IMR-90 (cell line): Measurements from ENCODE around the gene PAX5. TPM values are rescaled to one million over a fixed set of nuclear protein-coding genes. Genes with fewer than 3 reads are reported as not detected.

ENCODE experiments used
- ATAC-seq: fragments of 200-7000 bp; cut with Tn5 transposase; 2 replicates; pipeline ENCODE4 v1.9.1; 2020; ENCODE audit warnings: low read depth, mild to moderate bottlenecking, moderate library complexity
- BruUV-seq: library from RNA; stranded (reverse); fragments of 400-500 nt; replicated peaks from 2 replicates; lab custom pipeline; 2021; lab: Mats Ljungman, UMichigan
- CTCF ChIA-PET: fragments of 300-600 bp; formaldehyde crosslinking; extraction: SDS; loops from one replicate; lab custom pipeline; 2021; ENCODE audit warnings: antibody characterized with exemption; lab: Yijun Ruan, JAX
- POLR2A ChIA-PET: fragments of 300-600 bp; sonication (Branson Sonifier 250); formaldehyde crosslinking; loops from one replicate; lab custom pipeline; 2022; ENCODE audit warnings: antibody characterized with exemption; ENCODE audit not compliant: unreplicated experiment; lab: Charles Lee
- DNase-seq: peaks from one replicate; pipeline ENCODE4 v3.0.0; 2013
- H2AFZ ChIP-seq: replicated peaks from 2 replicates; pipeline ENCODE3; 2013; ENCODE audit warnings: low read length, mild to moderate bottlenecking; ENCODE audit not compliant: poor library complexity
- H2AK5ac ChIP-seq: 2 replicates; pipeline ENCODE4 v1.6.1; 2013; ENCODE audit warnings: low read depth, low read length, inconsistent platforms
- H2AK9ac ChIP-seq: replicated peaks from 2 replicates; pipeline ENCODE3; 2013; ENCODE audit warnings: mild to moderate bottlenecking, low read depth, low read length, moderate library complexity; ENCODE audit not compliant: poor library complexity
- H2BK120ac ChIP-seq: 2 replicates; pipeline ENCODE4 v1.6.1; 2013; ENCODE audit warnings: low read depth, low read length, inconsistent platforms
- H2BK15ac ChIP-seq: 3 replicates; pipeline ENCODE4 v1.6.1; 2013; ENCODE audit warnings: low read depth, low read length, inconsistent platforms
- H2BK20ac ChIP-seq: 2 replicates; pipeline ENCODE4 v1.6.1; 2013; ENCODE audit warnings: low read depth, mild to moderate bottlenecking, inconsistent platforms, low read length, moderate library complexity
- H2BK5ac ChIP-seq: 2 replicates; pipeline ENCODE4 v1.6.1; 2013; ENCODE audit warnings: mild to moderate bottlenecking, low read depth, low read length, inconsistent platforms; ENCODE audit not compliant: poor library complexity, severe bottlenecking
- H3K14ac ChIP-seq: replicated peaks from 2 replicates; pipeline ENCODE4 v1.6.1; 2013; ENCODE audit warnings: low read depth, low read length, inconsistent platforms
- H3K18ac ChIP-seq: 2 replicates; pipeline ENCODE4 v1.6.1; 2013; ENCODE audit warnings: low read depth, low read length, control low read depth
- H3K23ac ChIP-seq: 2 replicates; pipeline ENCODE4 v1.6.1; 2013; ENCODE audit warnings: low read depth, low read length, inconsistent platforms
- H3K27ac ChIP-seq: 2 replicates; pipeline ENCODE4 v1.5.1; 2013; ENCODE audit warnings: mild to moderate bottlenecking, control low read depth, low read length; ENCODE audit not compliant: insufficient read depth
- H3K27me3 ChIP-seq: 2 replicates; pipeline ENCODE4 v1.6.1; 2013; ENCODE audit warnings: low read length; ENCODE audit not compliant: control insufficient read depth, insufficient read depth
- H3K36me3 ChIP-seq: 2 replicates; pipeline ENCODE4 v1.6.1; 2013; ENCODE audit warnings: low read length, mixed read lengths; ENCODE audit not compliant: control insufficient read depth, insufficient read depth
- H3K4ac ChIP-seq: 2 replicates; pipeline ENCODE4 v1.6.1; 2013; ENCODE audit warnings: low read depth, low read length, inconsistent platforms
- H3K4me1 ChIP-seq: 2 replicates; pipeline ENCODE4 v1.6.1; 2013; ENCODE audit warnings: low read length, mixed read lengths; ENCODE audit not compliant: control insufficient read depth, insufficient read depth
- H3K4me2 ChIP-seq: 2 replicates; pipeline ENCODE4 v1.6.1; 2013; ENCODE audit warnings: low read depth, mild to moderate bottlenecking, control low read depth, low read length, moderate library complexity
- H3K4me3 ChIP-seq: 2 replicates; pipeline ENCODE4 v1.5.1; 2013; ENCODE audit warnings: low read depth, mild to moderate bottlenecking, control low read depth, low read length, moderate library complexity; ENCODE audit not compliant: insufficient read depth
- H3K56ac ChIP-seq: 2 replicates; pipeline ENCODE4 v1.6.1; 2013; ENCODE audit warnings: low read length, inconsistent platforms; ENCODE audit not compliant: insufficient read depth; ENCODE audit errors: extremely low read depth
- H3K79me1 ChIP-seq, 2 experiments: 2 replicates each; pipeline ENCODE4 v1.6.1; 2013; ENCODE audit warnings: low read length in 2 of 2, inconsistent platforms in 1 of 2, low read depth in 1 of 2
- H3K9ac ChIP-seq: 2 replicates; pipeline ENCODE4 v1.6.1; 2013; ENCODE audit warnings: low read depth, low read length, control low read depth
- H3K9me1 ChIP-seq: 2 replicates; pipeline ENCODE4 v1.6.1; 2013; ENCODE audit warnings: low read length, inconsistent platforms; ENCODE audit not compliant: insufficient read depth
- H3K9me3 ChIP-seq: 2 replicates; pipeline ENCODE4 v1.6.1; 2013; ENCODE audit warnings: low read length; ENCODE audit not compliant: control insufficient read depth, insufficient read depth
- H4K20me1 ChIP-seq: 2 replicates; pipeline ENCODE4 v1.6.1; 2013; ENCODE audit warnings: low read length, inconsistent platforms; ENCODE audit not compliant: insufficient read depth
- H4K5ac ChIP-seq: 2 replicates; pipeline ENCODE4 v1.6.1; 2013; ENCODE audit warnings: mild to moderate bottlenecking, low read depth, low read length, control low read depth
- H4K8ac ChIP-seq, 2 experiments: 2 replicates each; pipeline ENCODE4 v1.6.1; 2013; ENCODE audit warnings: low read depth in 2 of 2, low read length in 2 of 2, control low read depth in 1 of 2, inconsistent platforms in 1 of 2
- H4K91ac ChIP-seq: 2 replicates; pipeline ENCODE4 v1.6.1; 2013; ENCODE audit warnings: low read depth, low read length, inconsistent platforms; ENCODE audit not compliant: insufficient read depth
- CHD1 ChIP-seq: IDR thresholded peaks from 2 replicates; pipeline ENCODE4 v1.6.1; 2012; ENCODE audit warnings: low read depth, low read length, improper control_type of control experiment
- FOS ChIP-seq: fragments of 150-350 bp; IDR thresholded peaks from 2 replicates; pipeline ENCODE4 v1.6.1; 2016; ENCODE audit warnings: low read depth, low read length
- MAFK ChIP-seq: IDR thresholded peaks from 2 replicates; pipeline ENCODE4 v1.6.1; 2012; ENCODE audit warnings: low read depth, low read length, improper control_type of control experiment
- MAZ ChIP-seq: IDR thresholded peaks from 2 replicates; pipeline ENCODE4 v1.6.1; 2012; ENCODE audit warnings: low read depth, mild to moderate bottlenecking, low read length, improper control_type of control experiment, moderate library complexity, borderline replicate concordance
- NFE2L2 ChIP-seq: fragments of 150-350 bp; IDR thresholded peaks from 2 replicates; pipeline ENCODE4 v1.6.1; 2016; ENCODE audit warnings: low read depth, mild to moderate bottlenecking, low read length
- POLR2A ChIP-seq: IDR thresholded peaks from 2 replicates; pipeline ENCODE4 v1.6.1; 2012; ENCODE audit warnings: mild to moderate bottlenecking, low read depth, low read length
- SMC3 ChIP-seq: fragments of 150-350 bp; IDR thresholded peaks from 2 replicates; pipeline ENCODE4 v1.6.1; 2016; ENCODE audit warnings: low read depth, mild to moderate bottlenecking, antibody characterized with exemption, low read length, moderate library complexity
- WGBS, 2 experiments: methylation state at CpG; one replicate each; pipeline versions ENCODE4 v1.1.5 to v1.1.7; 2013; ENCODE audit warnings: missing lambda C conversion rate in 2 of 2; ENCODE audit not compliant: insufficient read length in 1 of 2; ENCODE audit errors: extremely low coverage in 2 of 2; 5-methylcytosine and 5-hydroxymethylcytosine counted together
- dilution Hi-C: fragments of 300-500 bp; cut with HindIII; formaldehyde crosslinking; loops from one replicate; pipeline ENCODE4 v1.14.3; 2018; ENCODE audit warnings: low sequenced_read_pairs; ENCODE audit not compliant: unreplicated experiment
- in situ Hi-C: fragments of 300-500 bp; cut with MboI; formaldehyde crosslinking; loops from 3 replicates; pipeline ENCODE4 v1.14.3; 2019; ENCODE audit warnings: low sequenced_read_pairs, inconsistent platforms, mixed read lengths
- intact Hi-C: fragments of 100-400 bp; cut with micrococcal nuclease; formaldehyde crosslinking; loops from 2 replicates; pipeline ENCODE4 v1.10.0; 2022
- polyA plus RNA-seq, 3 experiments: library from polyadenylated mRNA; depleted of rRNA; stranded (reverse); fragments of >200 nt; gene quantifications; 2 replicates each; pipeline ENCODE4 v1.2.3, GENCODE V29; 2012; ENCODE audit warnings: low replicate concordance in 1 of 3
- total RNA-seq: library from RNA; depleted of rRNA; stranded (reverse); fragments of >200 nt; gene quantifications from 2 replicates; pipeline ENCODE4 v1.2.3, GENCODE V29; 2012
- TF ChIP-seq, protein P1 (sequence below): conservative IDR thresholded peaks from 2 replicates; pipeline ENCODE4 v1.5.1; 2012; ENCODE audit warnings: mild to moderate bottlenecking, low read depth, low read length, improper control_type of control experiment

Gene PAX5
- total and polyA plus RNA-seq, 2 of the 4 experiments (the other 2 are of a cell fraction): not detected

DNA sequence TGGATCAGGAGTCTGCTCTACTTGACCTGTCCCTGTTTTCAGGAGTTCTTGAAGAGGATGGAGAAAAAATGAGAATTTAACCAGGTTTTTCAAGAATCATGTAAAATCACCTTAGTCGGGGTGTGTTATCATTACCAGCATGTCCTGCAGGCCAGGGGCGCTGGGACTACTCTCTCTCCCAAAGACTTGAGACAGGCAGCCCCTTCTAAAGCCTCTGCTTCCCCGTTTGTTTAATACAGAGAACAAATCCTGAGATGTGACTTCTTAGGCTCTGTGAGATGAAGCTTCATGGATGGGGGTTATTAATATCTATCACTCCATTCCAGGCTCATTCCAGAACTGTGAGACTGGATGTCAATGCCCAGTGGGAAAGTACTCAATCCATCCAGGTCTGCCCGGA, 3.0 kb downstream of the PAX5 start:
- no peak overlapping the region for H3K14ac ChIP-seq
- no peak for ATAC-seq
- no peak overlapping the region for H3K23ac ChIP-seq
- no peaks in the 10 kb centered on the region for H3K36me3 ChIP-seq
- H3K79me1 ChIP-seq: no peaks in the 10 kb centered on the region
- no peak for DNase-seq
- H2BK120ac ChIP-seq: no peak overlapping the region
- in situ Hi-C loops: no loop called here
- no peak overlapping the region for H4K91ac ChIP-seq
- H3K18ac ChIP-seq: no peak overlapping the region
- H2AFZ ChIP-seq: no peak overlapping the region
- H2AK5ac ChIP-seq: no peak overlapping the region
- H3K9me3 ChIP-seq: peaks cover 10% of the 10 kb centered on the region
- H3K56ac ChIP-seq: no peak overlapping the region
- no peak overlapping the region for H4K5ac ChIP-seq
- no peak overlapping the region for H2AK9ac ChIP-seq
- no peak overlapping the region for H3K9ac ChIP-seq
- H2BK5ac ChIP-seq: no peak overlapping the region
- H2BK20ac ChIP-seq: no peak overlapping the region
- no peak overlapping the region for H3K4me2 ChIP-seq
- no peak overlapping the region for H3K4me3 ChIP-seq
- POLR2A ChIA-PET: no interaction called here
- peaks cover 10% of the 10 kb centered on the region; the same call in 1 of the 2 replicates for H4K20me1 ChIP-seq
- CTCF ChIA-PET: no interaction called here
- TF ChIP-seq NFE2L2 (no peak), CHD1 (no peak), FOS (no peak), MAFK (no peak), POLR2A (no peak), SMC3 (no peak), MAZ (no peak)
- TF ChIP-seq, protein P1, sequence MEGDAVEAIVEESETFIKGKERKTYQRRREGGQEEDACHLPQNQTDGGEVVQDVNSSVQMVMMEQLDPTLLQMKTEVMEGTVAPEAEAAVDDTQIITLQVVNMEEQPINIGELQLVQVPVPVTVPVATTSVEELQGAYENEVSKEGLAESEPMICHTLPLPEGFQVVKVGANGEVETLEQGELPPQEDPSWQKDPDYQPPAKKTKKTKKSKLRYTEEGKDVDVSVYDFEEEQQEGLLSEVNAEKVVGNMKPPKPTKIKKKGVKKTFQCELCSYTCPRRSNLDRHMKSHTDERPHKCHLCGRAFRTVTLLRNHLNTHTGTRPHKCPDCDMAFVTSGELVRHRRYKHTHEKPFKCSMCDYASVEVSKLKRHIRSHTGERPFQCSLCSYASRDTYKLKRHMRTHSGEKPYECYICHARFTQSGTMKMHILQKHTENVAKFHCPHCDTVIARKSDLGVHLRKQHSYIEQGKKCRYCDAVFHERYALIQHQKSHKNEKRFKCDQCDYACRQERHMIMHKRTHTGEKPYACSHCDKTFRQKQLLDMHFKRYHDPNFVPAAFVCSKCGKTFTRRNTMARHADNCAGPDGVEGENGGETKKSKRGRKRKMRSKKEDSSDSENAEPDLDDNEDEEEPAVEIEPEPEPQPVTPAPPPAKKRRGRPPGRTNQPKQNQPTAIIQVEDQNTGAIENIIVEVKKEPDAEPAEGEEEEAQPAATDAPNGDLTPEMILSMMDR: no peak
- H2BK15ac ChIP-seq: no peak overlapping the region
- H3K9me1 ChIP-seq: no peaks in the 10 kb centered on the region
- no peak overlapping the region for H3K4ac ChIP-seq
- H3K27me3 ChIP-seq: peaks cover 97% of the 10 kb centered on the region
- intact Hi-C loops: no loop called here
- H3K4me1 ChIP-seq: peaks cover 3% of the 10 kb centered on the region; the same call in 1 of the 2 replicates
- BruUV-seq: no TSS peak
- WGBS, 2 experiments: no CpG with 5 or more reads among the region's 4 CpGs
- no peak overlapping the region for H3K27ac ChIP-seq
- dilution Hi-C loops: no loop called here
- H4K8ac ChIP-seq: no peak overlapping the region
